H9 (cell line): ENCODE measurements around the gene ANKZF1. TPM values are rescaled to one million over a fixed set of nuclear protein-coding genes. Genes with fewer than 3 reads are reported as not detected.

ENCODE experiments used
- DNase-seq: peaks from one replicate; pipeline ENCODE4 v3.0.0-alpha.2; 2017
- H2AFZ ChIP-seq: one replicate; pipeline ENCODE4 v1.6.1; 2013; ENCODE audit warnings: mild to moderate bottlenecking, low read length, control low read depth, moderate library complexity
- H2AK5ac ChIP-seq: 2 replicates; pipeline ENCODE4 v1.6.1; 2013; ENCODE audit warnings: low read length, control low read depth, mixed read lengths; ENCODE audit not compliant: insufficient read length
- H2BK120ac ChIP-seq: one replicate; pipeline ENCODE4 v1.6.1; 2013; ENCODE audit warnings: low read depth, mild to moderate bottlenecking, low read length, control low read depth, inconsistent platforms; ENCODE audit not compliant: poor library complexity, severe bottlenecking
- H2BK12ac ChIP-seq: 2 replicates; pipeline ENCODE4 v1.6.1; 2013; ENCODE audit warnings: low read length, control low read depth, mixed read lengths, low read depth; ENCODE audit not compliant: insufficient read length
- H2BK15ac ChIP-seq: 2 replicates; pipeline ENCODE4 v1.6.1; 2013; ENCODE audit warnings: low read depth, low read length, control low read depth
- H2BK20ac ChIP-seq: one replicate; pipeline ENCODE4 v1.6.1; 2013; ENCODE audit warnings: low read depth, mild to moderate bottlenecking, low read length, control low read depth, inconsistent platforms; ENCODE audit not compliant: poor library complexity, severe bottlenecking
- H2BK5ac ChIP-seq: 2 replicates; pipeline ENCODE4 v1.6.1; 2013; ENCODE audit warnings: low read length, control low read depth, mixed read lengths; ENCODE audit not compliant: insufficient read length
- H3K14ac ChIP-seq: 2 replicates; pipeline ENCODE4 v1.6.1; 2013; ENCODE audit warnings: low read length, control low read depth; ENCODE audit not compliant: insufficient read depth
- H3K18ac ChIP-seq: 2 replicates; pipeline ENCODE4 v1.6.1; 2013; ENCODE audit warnings: low read depth, mild to moderate bottlenecking, mixed read lengths, low read length, control low read depth; ENCODE audit not compliant: insufficient read length
- H3K23ac ChIP-seq: 2 replicates; pipeline ENCODE4 v1.6.1; 2013; ENCODE audit warnings: low read length, control low read depth, mixed read lengths, low read depth; ENCODE audit not compliant: insufficient read length
- H3K23me2 ChIP-seq: 2 replicates; pipeline ENCODE4 v1.6.1; 2013; ENCODE audit warnings: low read depth, mild to moderate bottlenecking, mixed read lengths, low read length, control low read depth; ENCODE audit not compliant: insufficient read length, poor library complexity, severe bottlenecking
- H3K27ac ChIP-seq: 2 replicates; pipeline ENCODE4 v1.5.1; 2013; ENCODE audit warnings: low read length, control low read depth, mixed read lengths, low read depth; ENCODE audit not compliant: insufficient read length
- H3K27me3 ChIP-seq: 2 replicates; pipeline ENCODE4 v1.6.1; 2013; ENCODE audit warnings: low read length, control low read depth, inconsistent platforms; ENCODE audit not compliant: insufficient read depth
- H3K4ac ChIP-seq: 2 replicates; pipeline ENCODE4 v1.6.1; 2013; ENCODE audit warnings: low read depth, mild to moderate bottlenecking, control low read depth, inconsistent platforms, low read length, moderate library complexity
- H3K4me1 ChIP-seq: 2 replicates; pipeline ENCODE4 v1.6.1; 2013; ENCODE audit warnings: low read length, control low read depth, inconsistent platforms; ENCODE audit not compliant: insufficient read depth
- H3K4me2 ChIP-seq: 2 replicates; pipeline ENCODE4 v1.6.1; 2013; ENCODE audit warnings: low read length, control low read depth, mixed read lengths; ENCODE audit not compliant: insufficient read length, insufficient read depth
- H3K56ac ChIP-seq: 2 replicates; pipeline ENCODE4 v1.6.1; 2013; ENCODE audit warnings: low read depth, mild to moderate bottlenecking, mixed read lengths, low read length, control low read depth; ENCODE audit not compliant: insufficient read length
- H3K79me1 ChIP-seq: 2 replicates; pipeline ENCODE4 v1.6.1; 2013; ENCODE audit warnings: low read depth, mild to moderate bottlenecking, moderate library complexity, low read length, control low read depth, inconsistent platforms; ENCODE audit not compliant: insufficient read depth, poor library complexity, severe bottlenecking
- H3K79me2 ChIP-seq: 2 replicates; pipeline ENCODE4 v1.6.1; 2013; ENCODE audit warnings: low read length, control low read depth, inconsistent platforms; ENCODE audit not compliant: insufficient read depth
- H3K9ac ChIP-seq: 2 replicates; pipeline ENCODE4 v1.6.1; 2013; ENCODE audit warnings: low read length, control low read depth, mixed read lengths; ENCODE audit not compliant: insufficient read length; ENCODE audit errors: extremely low read depth
- H3K9me3 ChIP-seq: one replicate; pipeline ENCODE4 v1.6.1; 2013; ENCODE audit warnings: low read depth, low read length, inconsistent platforms; ENCODE audit not compliant: control insufficient read depth
- H3T11ph ChIP-seq: one replicate; pipeline ENCODE4 v1.6.1; 2013; ENCODE audit warnings: mild to moderate bottlenecking, low read length, control low read depth, inconsistent platforms
- H4K20me1 ChIP-seq: one replicate; pipeline ENCODE4 v1.6.1; 2013; ENCODE audit not compliant: control insufficient read depth, insufficient read length, insufficient read depth
- H4K5ac ChIP-seq: 2 replicates; pipeline ENCODE4 v1.6.1; 2013; ENCODE audit warnings: low read depth, mild to moderate bottlenecking, mixed read lengths, low read length, control low read depth; ENCODE audit not compliant: insufficient read length
- H4K8ac ChIP-seq: replicated peaks from 2 replicates; pipeline ENCODE4 v1.6.1; 2013; ENCODE audit warnings: low read length, control low read depth, mixed read lengths, low read depth; ENCODE audit not compliant: insufficient read length
- H4K91ac ChIP-seq: 2 replicates; pipeline ENCODE4 v1.6.1; 2013; ENCODE audit warnings: low read depth, mild to moderate bottlenecking, moderate library complexity, mixed read lengths, low read length, control low read depth; ENCODE audit not compliant: insufficient read length
- H3K27ac Mint-ChIP-seq, 3 experiments: 2 replicates in 2 of 3; 3 replicates in 1 of 3; pipeline ENCODE4 v1.8.0; 2020 to 2021; ENCODE audit warnings: mixed read lengths in 3 of 3, mild to moderate bottlenecking in 1 of 3, moderate library complexity in 1 of 3
- H3K27me3 Mint-ChIP-seq: 2 replicates; pipeline ENCODE4 v1.8.0; 2021; ENCODE audit warnings: low read depth, mild to moderate bottlenecking, moderate library complexity, mixed read lengths
- H3K36me3 Mint-ChIP-seq, 3 experiments: 2 replicates in 2 of 3; 3 replicates in 1 of 3; pipeline ENCODE4 v1.8.0; 2020 to 2021; ENCODE audit warnings: low read depth in 3 of 3, mixed read lengths in 3 of 3; ENCODE audit not compliant: insufficient read depth in 1 of 3
- H3K4me1 Mint-ChIP-seq, 2 experiments: 2 replicates each; pipeline ENCODE4 v1.8.0; 2020; ENCODE audit warnings: mixed read lengths in 2 of 2
- H3K4me3 Mint-ChIP-seq, 2 experiments: 2 replicates in 1 of 2; 3 replicates in 1 of 2; pipeline ENCODE4 v1.8.0; 2020 to 2021; ENCODE audit warnings: mild to moderate bottlenecking in 2 of 2, mixed read lengths in 2 of 2, moderate library complexity in 1 of 2
- H3K9me3 Mint-ChIP-seq, 2 experiments: 2 replicates in 1 of 2; 3 replicates in 1 of 2; pipeline ENCODE4 v1.8.0; 2020; ENCODE audit warnings: mild to moderate bottlenecking in 2 of 2, mixed read lengths in 2 of 2, moderate library complexity in 1 of 2
- CTCF ChIP-seq: fragments of 200-600 bp; sonication (generic); conservative IDR thresholded peaks from 3 replicates; pipeline ENCODE4 v1.8.0; 2021; ENCODE audit warnings: antibody characterized with exemption, mild to moderate bottlenecking
- WGBS: extraction: QIAGEN DNeasy Blood & Tissue Kit; methylation state at CpG from one replicate; pipeline ENCODE4 v1.1.7; 2013; ENCODE audit warnings: missing lambda C conversion rate, low lambda C conversion rate, mixed read lengths; ENCODE audit not compliant: insufficient read length; ENCODE audit errors: extremely low coverage; 5-methylcytosine and 5-hydroxymethylcytosine counted together
- total RNA-seq: library from RNA; stranded (reverse); gene quantifications from 2 replicates; pipeline ENCODE4 v1.2.1, GENCODE V29; 2021

The ANKZF1 gene
- total RNA-seq, 1 experiment from 2014 or later, result 55.4 TPM

- Histone ChIP-seq H3K56ac (no peak overlapping the region), H3K14ac (no peak overlapping the region), H3T11ph (no peak overlapping the region), H2BK5ac (no peak overlapping the region), H3K27me3 (peaks cover 8% of the 10 kb centered on the region), H3K18ac (no peak overlapping the region), H4K20me1 (no peaks in the 10 kb centered on the region), H4K8ac (no peak overlapping the region), H2BK15ac (no peak overlapping the region), H2BK120ac (no peak overlapping the region), H3K23ac (no peak overlapping the region), H3K4ac (no peak overlapping the region), H2AK5ac (no peak overlapping the region), H3K79me1 (no peaks in the 10 kb centered on the region), H2BK12ac (no peak overlapping the region), H4K91ac (no peak overlapping the region), H4K5ac (no peak overlapping the region), H3K9me3 (no peaks in the 10 kb centered on the region), H2BK20ac (no peak overlapping the region), H3K23me2 (peaks cover 22% of the 10 kb centered on the region), H3K27ac (no peak overlapping the region), H3K79me2 (no peaks in the 10 kb centered on the region), H2AFZ (no peak overlapping the region), H3K4me1 (peaks cover 5% of the 10 kb centered on the region), H3K9ac (no peak overlapping the region), H3K4me2 (no peak overlapping the region)
- Mint-ChIP-seq H3K27me3 (peaks cover 44% of the 10 kb centered on the region), H3K4me1 (peaks cover 33 to 45% of the 10 kb centered on the region in 2 experiments), H3K36me3 (peaks cover 9 to 24% (median 23%) of the 10 kb centered on the region in 3 experiments; a peak in 6 of 7 replicates), H3K4me3 (no peak overlapping the region), H3K9me3 (no peaks in the 10 kb centered on the region; a peak in 1 of 5 replicates), H3K27ac (peak overlapping the region in 2 of 3 experiments; percentile 29 to 81; a peak in 2 of 7 replicates)
- no peak for TF ChIP-seq CTCF
- no peak for DNase-seq
- no CpG with 5 or more reads among the region's 22 CpGs for WGBS
These were observed 20.6 kb downstream of the ANKZF1 start for GRCh38 chr2:219250049-219250781.
